Measurements from ENCODE around the gene CIAO2B.
"Not testable (repeated sequence)": the region's sequence is repeated elsewhere in the genome, so short reads cannot be mapped to it uniquely, and the experiment has no call there.

The CIAO2B gene

GRCh38 chr16:66968847-66969246 lies 34.6 kb upstream of the CIAO2B start:
- no peaks in the 10 kb centered on the region for H3K36me3 ChIP-seq (ENCODE audit: control insufficient read depth, insufficient read depth, low read length)
- no peak overlapping the region for H3K4me3 ChIP-seq (ENCODE audit: low read length)
- H3K4me1 ChIP-seq (ENCODE audit: control insufficient read depth, insufficient read depth, low read length): peaks cover 3% of the 10 kb centered on the region
- no peaks in the 10 kb centered on the region for H3K27me3 ChIP-seq (ENCODE audit: control insufficient read depth, insufficient read depth, low read length)
- no peaks in the 10 kb centered on the region for H3K9me3 ChIP-seq (ENCODE audit: control insufficient read depth, low read length)
- H3K9ac ChIP-seq (ENCODE audit: low read length): no peak overlapping the region

DNA sequence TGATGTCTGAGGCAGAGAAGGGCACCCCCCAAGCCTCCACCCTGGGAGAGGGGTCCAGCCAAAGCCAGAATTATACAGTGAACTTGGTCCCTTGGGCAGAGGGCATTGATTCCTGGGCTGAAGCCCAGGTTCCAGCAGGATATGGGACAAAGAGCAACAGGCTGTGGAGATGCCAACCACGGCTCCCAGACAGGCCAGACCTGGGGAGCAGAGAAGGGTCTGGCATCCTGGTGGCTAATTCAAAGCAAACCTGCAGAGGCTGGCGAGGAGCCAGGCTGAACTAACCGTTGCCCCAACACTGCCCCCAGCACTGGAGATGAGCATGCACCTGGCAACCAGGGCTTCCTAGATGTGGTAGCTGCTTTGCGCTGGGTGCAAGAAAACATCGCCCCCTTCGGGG lies 29.8 kb upstream of the CIAO2B start:
- Histone ChIP-seq H3K4me1 (ENCODE audit: control insufficient read depth, insufficient read depth, low read length) (peaks cover 26% of the 10 kb centered on the region), H3K9me3 (ENCODE audit: control insufficient read depth, low read length) (no peaks in the 10 kb centered on the region), H3K27me3 (ENCODE audit: control insufficient read depth, insufficient read depth, low read length) (no peaks in the 10 kb centered on the region), H3K9ac (ENCODE audit: low read length) (no peak overlapping the region), H3K4me3 (ENCODE audit: low read length) (no peak overlapping the region), H3K36me3 (ENCODE audit: control insufficient read depth, insufficient read depth, low read length) (no peaks in the 10 kb centered on the region)

DNA sequence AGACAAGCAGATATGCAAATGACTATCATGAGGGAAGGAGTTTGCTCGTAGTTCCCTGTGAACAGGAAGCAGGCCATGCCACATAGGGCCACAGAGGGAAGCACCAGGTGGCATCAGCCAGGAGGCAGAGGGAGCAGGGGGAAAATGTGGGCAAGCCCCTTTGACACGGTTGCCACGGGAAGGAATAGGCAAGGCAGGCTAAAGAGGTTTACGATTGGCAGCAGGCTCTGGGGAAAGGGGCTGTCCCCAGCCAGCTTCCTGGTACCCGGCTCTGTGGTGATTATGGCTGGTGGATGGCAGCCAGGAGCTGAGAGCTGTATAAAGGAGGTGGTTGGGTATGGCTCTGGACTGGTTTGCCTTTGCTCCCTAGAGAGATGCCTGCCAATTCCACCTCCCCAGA lies 27.7 kb upstream of the CIAO2B start:
- no peak overlapping the region for H3K4me3 ChIP-seq (ENCODE audit: low read length)
- no peaks in the 10 kb centered on the region for H3K9me3 ChIP-seq (ENCODE audit: control insufficient read depth, low read length)
- H3K4me1 ChIP-seq (ENCODE audit: control insufficient read depth, insufficient read depth, low read length): peaks cover 26% of the 10 kb centered on the region
- peak overlapping the region; percentile 33 for H3K9ac ChIP-seq (ENCODE audit: low read length)
- no peaks in the 10 kb centered on the region for H3K27me3 ChIP-seq (ENCODE audit: control insufficient read depth, insufficient read depth, low read length)
- H3K36me3 ChIP-seq (ENCODE audit: control insufficient read depth, insufficient read depth, low read length): no peaks in the 10 kb centered on the region

DNA sequence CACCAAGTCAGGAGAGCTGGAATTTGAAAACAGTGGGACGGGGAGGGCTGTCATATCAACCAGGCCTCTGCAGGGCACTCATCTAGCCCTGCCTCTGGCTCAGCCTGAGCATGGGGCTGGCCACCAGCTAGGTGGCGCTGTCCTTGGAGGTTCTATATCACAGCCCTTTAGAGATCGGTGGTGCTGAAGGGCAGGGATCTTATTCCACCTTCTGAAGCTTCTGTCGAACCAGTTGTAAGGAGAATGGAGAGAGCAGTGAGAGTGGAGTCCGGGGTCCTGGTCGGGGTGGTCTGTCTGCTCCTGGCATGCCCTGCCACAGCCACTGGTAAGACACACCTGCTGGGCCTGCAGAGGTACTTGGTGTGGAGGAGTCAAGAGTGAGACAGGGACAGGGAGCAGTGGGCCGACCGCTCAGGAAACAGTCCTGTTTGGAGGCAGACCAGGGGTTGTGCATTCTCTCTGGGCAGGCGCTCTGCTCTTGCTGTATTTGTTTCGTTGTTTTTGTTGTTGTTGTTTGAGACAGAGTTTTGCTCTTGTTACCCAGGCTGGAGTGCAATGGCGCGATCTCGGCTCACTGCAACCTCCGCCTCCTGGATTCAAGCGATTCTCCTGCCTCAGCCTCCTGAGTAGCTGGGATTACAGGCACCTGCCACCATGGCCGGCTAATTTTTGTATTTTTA lies 27.0 kb upstream of the CIAO2B start, which contains the start of gene CES3:
TSS of gene CES3 (plus strand) at position 202 of the 680 bp plus-strand sequence. CDS start at position 244, 42 bp downstream.
- H3K4me1 ChIP-seq (ENCODE audit: control insufficient read depth, insufficient read depth, low read length): peaks cover 26% of the 10 kb centered on the region
- H3K4me3 ChIP-seq (ENCODE audit: low read length): peak within 1 kb of the TSS; percentile 6
- peak within 1 kb of the TSS; percentile 33 for H3K9ac ChIP-seq (ENCODE audit: low read length)
- H3K36me3 ChIP-seq (ENCODE audit: control insufficient read depth, insufficient read depth, low read length): no peaks in the 10 kb centered on the region
- H3K27me3 ChIP-seq (ENCODE audit: control insufficient read depth, insufficient read depth, low read length): no peaks in the 10 kb centered on the region
- H3K9me3 ChIP-seq (ENCODE audit: control insufficient read depth, low read length): no peaks in the 10 kb centered on the region

DNA sequence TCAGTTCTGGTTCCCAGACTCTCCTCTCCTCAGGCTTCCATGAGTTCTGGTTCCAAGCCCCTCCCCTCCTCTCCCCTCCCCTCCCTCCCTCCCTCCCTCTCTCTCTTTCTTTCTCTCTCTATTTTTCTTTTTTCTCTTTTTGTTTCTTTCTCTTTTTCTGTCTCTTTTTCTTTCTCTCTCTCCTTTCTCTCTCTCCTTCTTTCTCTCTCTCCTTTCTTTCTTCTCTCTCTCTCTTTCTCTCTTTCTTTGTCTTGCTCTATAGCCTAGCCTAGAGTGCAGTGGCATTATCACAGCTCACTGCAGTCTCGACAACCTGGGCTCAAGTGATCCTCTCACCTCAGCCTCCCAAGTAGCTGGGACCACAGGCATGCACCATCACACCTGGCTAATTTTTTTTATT lies 26.1 kb upstream of the CIAO2B start:
- Histone ChIP-seq H3K9ac (ENCODE audit: low read length) (no peak overlapping the region), H3K4me1 (ENCODE audit: control insufficient read depth, insufficient read depth, low read length) (peaks cover 26% of the 10 kb centered on the region), H3K36me3 (ENCODE audit: control insufficient read depth, insufficient read depth, low read length) (no peaks in the 10 kb centered on the region), H3K4me3 (ENCODE audit: low read length) (no peak overlapping the region), H3K9me3 (ENCODE audit: control insufficient read depth, low read length) (no peaks in the 10 kb centered on the region), H3K27me3 (ENCODE audit: control insufficient read depth, insufficient read depth, low read length) (no peaks in the 10 kb centered on the region)

GRCh38 chr16:66959704-66960161 lies 25.5 kb upstream of the CIAO2B start:
- Histone ChIP-seq H3K4me3 (ENCODE audit: low read length) (no peak overlapping the region), H3K9ac (ENCODE audit: low read length) (no peak overlapping the region), H3K27me3 (ENCODE audit: control insufficient read depth, insufficient read depth, low read length) (no peaks in the 10 kb centered on the region), H3K36me3 (ENCODE audit: control insufficient read depth, insufficient read depth, low read length) (no peaks in the 10 kb centered on the region), H3K9me3 (ENCODE audit: control insufficient read depth, low read length) (no peaks in the 10 kb centered on the region), H3K4me1 (ENCODE audit: control insufficient read depth, insufficient read depth, low read length) (peaks cover 26% of the 10 kb centered on the region)

DNA sequence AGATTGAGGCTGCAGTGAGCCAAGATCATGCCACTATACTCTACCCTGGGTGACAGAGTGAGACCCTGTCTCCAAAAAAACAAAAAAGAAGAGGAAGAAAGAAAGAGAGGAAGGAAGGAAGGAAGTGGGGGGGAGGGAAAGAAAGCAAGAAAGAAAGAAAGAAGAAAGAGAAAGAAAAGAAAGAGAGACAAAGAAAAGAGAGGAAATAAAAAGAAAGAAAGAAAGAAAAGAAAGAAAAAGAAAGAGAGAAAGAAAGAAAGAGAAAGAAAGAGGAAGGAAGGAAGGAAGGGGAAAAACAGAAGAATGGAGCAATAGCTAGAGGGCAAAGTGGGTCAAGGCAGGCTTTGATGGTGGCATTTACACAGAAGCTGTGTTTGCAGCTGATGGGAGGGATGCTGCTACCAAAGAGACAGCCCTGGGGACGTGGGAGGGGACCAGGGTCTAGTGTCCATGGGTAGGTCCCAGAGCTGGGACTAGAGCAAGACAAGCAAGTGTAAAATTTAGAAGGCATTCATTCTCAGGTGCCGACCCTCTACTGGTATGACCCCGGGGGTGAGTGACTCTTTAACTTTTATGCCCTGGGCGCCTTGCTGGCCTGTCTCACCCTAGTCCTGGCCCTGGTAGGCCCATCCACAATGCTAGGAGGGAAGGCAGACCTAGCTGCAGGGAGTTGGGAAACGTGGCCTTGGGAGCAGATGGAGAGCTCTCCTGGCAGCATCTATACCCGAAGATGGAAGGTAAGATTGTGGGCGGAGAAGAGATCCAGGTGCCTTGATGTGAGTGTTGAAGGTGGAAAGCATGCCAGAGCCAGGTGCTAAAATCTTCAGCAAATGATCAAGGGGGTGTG lies 24.9 kb upstream of the CIAO2B start:
- H3K9ac ChIP-seq (ENCODE audit: low read length): no peak overlapping the region
- H3K27me3 ChIP-seq (ENCODE audit: control insufficient read depth, insufficient read depth, low read length): no peaks in the 10 kb centered on the region
- H3K9me3 ChIP-seq (ENCODE audit: control insufficient read depth, low read length): no peaks in the 10 kb centered on the region
- H3K4me1 ChIP-seq (ENCODE audit: control insufficient read depth, insufficient read depth, low read length): peaks cover 27% of the 10 kb centered on the region
- H3K36me3 ChIP-seq (ENCODE audit: control insufficient read depth, insufficient read depth, low read length): no peaks in the 10 kb centered on the region
- H3K4me3 ChIP-seq (ENCODE audit: low read length): no peak overlapping the region

DNA sequence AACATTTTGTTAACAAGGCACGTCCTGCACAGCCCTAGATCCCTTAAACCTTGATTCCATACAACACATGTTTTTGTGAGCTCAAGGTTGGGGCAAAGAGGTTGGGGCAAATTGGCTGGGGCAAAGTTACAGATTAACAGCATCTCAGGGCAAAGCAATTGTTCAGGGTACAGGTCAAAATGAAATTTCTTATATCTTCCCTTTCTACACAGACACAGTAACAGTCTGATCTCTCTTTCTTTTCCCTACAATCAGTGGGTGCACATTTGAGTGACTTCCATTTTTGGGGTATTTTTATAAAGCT lies 21.9 kb upstream of the CIAO2B start:
- not testable (repeated sequence) for H3K4me3 ChIP-seq (ENCODE audit: low read length); H3K9ac ChIP-seq (ENCODE audit: low read length); H3K36me3 ChIP-seq (ENCODE audit: control insufficient read depth, insufficient read depth, low read length); H3K9me3 ChIP-seq (ENCODE audit: control insufficient read depth, low read length); H3K27me3 ChIP-seq (ENCODE audit: control insufficient read depth, insufficient read depth, low read length)
- peaks cover 20% of the 10 kb centered on the region for H3K4me1 ChIP-seq (ENCODE audit: control insufficient read depth, insufficient read depth, low read length)

DNA sequence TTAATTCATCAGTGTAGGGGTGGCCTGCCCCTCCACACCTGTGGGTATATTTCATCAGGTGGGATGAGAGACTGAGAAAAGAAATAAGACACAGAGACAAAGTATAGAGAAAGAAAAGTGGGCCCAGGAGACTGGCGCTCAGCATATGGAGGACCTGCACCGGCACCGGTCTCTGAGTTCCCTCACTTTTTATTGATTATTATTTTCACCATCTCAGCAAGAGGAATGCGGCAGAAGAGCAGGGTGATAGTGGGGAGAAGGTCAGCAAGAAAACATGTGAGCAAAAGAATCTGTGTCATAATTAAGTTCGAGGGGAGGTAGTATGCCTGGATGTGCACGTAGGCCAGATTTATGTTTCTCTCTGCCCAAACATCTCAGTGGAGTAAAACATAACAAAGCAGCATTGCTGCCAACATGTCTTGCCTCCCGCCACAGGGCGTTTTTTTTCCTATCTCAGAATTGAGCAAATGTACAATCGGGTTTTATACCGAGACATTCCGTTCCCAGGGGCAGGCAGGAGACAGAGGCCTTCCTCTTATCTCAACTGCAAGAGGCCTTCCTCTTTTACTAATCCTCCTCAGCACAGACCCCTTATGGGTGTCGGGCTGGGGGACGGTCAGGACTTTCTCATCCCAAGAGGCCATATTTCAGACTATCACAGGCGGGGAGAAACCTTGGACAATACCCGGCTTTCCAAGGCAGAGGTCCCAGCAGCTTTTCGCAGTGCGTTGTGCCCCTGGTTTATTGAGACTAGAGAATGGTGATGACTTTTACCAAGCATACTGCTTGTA lies 21.4 kb upstream of the CIAO2B start:
- not testable (repeated sequence) for H3K27me3 ChIP-seq (ENCODE audit: control insufficient read depth, insufficient read depth, low read length); H3K9ac ChIP-seq (ENCODE audit: low read length); H3K36me3 ChIP-seq (ENCODE audit: control insufficient read depth, insufficient read depth, low read length); H3K4me3 ChIP-seq (ENCODE audit: low read length); H3K9me3 ChIP-seq (ENCODE audit: control insufficient read depth, low read length)
- H3K4me1 ChIP-seq (ENCODE audit: control insufficient read depth, insufficient read depth, low read length): peaks cover 16% of the 10 kb centered on the region

- H3K9ac ChIP-seq (ENCODE audit: low read length): peak overlapping the region; percentile 64
Measured at GRCh38 chr16:66954097-66954659, 20.0 kb upstream of the CIAO2B start.

DNA sequence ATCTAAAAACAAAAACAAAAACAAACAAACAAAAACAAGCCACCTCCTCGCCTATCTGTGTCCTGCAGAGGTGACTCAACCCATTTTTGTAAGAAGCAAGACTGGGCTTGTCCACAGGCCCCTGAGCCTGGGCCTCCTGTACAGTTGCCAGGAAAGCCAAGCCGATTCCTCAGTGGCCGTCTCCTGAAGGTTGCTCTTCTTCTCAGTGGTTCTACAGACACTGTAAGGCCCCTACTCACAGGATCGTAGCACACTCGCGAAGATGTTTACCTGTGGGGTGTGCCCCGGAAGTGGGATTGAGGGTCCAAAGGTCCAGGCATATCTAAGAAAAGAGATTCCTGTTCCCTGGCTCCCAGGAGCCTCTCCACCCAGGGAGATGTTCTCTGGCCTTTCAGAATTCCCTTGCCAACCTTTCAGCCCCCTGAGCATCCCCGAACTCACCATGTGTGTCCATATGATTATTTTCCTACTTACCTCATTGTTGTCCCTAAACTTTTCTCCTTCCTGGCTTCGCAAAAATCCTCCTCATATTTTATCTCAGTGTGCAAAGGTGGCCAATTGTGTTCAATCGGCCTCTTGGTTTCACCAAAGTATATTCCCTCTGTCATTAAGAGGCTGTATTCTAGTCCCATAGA lies 19.4 kb upstream of the CIAO2B start:
- Histone ChIP-seq H3K9me3 (ENCODE audit: control insufficient read depth, low read length) (no peaks in the 10 kb centered on the region), H3K9ac (ENCODE audit: low read length) (peak overlapping the region; percentile 64), H3K4me3 (ENCODE audit: low read length) (peak overlapping the region; percentile 28), H3K4me1 (ENCODE audit: control insufficient read depth, insufficient read depth, low read length) (peaks cover 21% of the 10 kb centered on the region), H3K36me3 (ENCODE audit: control insufficient read depth, insufficient read depth, low read length) (no peaks in the 10 kb centered on the region), H3K27me3 (ENCODE audit: control insufficient read depth, insufficient read depth, low read length) (peaks cover 13% of the 10 kb centered on the region)

More at GRCh38 chr16:66954097-66954659, 20.0 kb upstream of the CIAO2B start:
- Histone ChIP-seq H3K36me3 (ENCODE audit: control insufficient read depth, insufficient read depth, low read length) (no peaks in the 10 kb centered on the region), H3K4me3 (ENCODE audit: low read length) (peak overlapping the region; percentile 28), H3K9me3 (ENCODE audit: control insufficient read depth, low read length) (no peaks in the 10 kb centered on the region), H3K4me1 (ENCODE audit: control insufficient read depth, insufficient read depth, low read length) (peaks cover 16% of the 10 kb centered on the region), H3K27me3 (ENCODE audit: control insufficient read depth, insufficient read depth, low read length) (peaks cover 7% of the 10 kb centered on the region)

Measured in mucosa of stomach (tissue), 1 donor.